Endothelial cell of umbilical vein (primary cell): ENCODE measurements around the gene SYT7.

Experiments
- POLR2AphosphoS5 ChIP-seq: IDR thresholded peaks from 2 replicates; pipeline ENCODE4 v1.6.1; 2012; ENCODE audit warnings: low read depth, mild to moderate bottlenecking, control low read depth, low read length, moderate library complexity; ENCODE audit not compliant: insufficient read depth
- TF ChIP-seq, protein P1 (sequence below), 2 donors: IDR thresholded peaks; 1 replicate in 1 of 2; 2 replicates in 1 of 2; pipeline ENCODE4 v1.5.1; 2011; ENCODE audit warnings: low read length in 2 of 2, mild to moderate bottlenecking in 2 of 2, moderate library complexity in 2 of 2, control low read depth in 1 of 2, inconsistent platforms in 1 of 2, low read depth in 1 of 2; ENCODE audit not compliant: insufficient read depth in 1 of 2; ENCODE audit errors: extremely low read depth in 1 of 2

GRCh38 chr11:61552108-61552635 is 28.7 kb downstream of the SYT7 start:
- TF ChIP-seq POLR2AphosphoS5: no peak
- TF ChIP-seq, protein P1, sequence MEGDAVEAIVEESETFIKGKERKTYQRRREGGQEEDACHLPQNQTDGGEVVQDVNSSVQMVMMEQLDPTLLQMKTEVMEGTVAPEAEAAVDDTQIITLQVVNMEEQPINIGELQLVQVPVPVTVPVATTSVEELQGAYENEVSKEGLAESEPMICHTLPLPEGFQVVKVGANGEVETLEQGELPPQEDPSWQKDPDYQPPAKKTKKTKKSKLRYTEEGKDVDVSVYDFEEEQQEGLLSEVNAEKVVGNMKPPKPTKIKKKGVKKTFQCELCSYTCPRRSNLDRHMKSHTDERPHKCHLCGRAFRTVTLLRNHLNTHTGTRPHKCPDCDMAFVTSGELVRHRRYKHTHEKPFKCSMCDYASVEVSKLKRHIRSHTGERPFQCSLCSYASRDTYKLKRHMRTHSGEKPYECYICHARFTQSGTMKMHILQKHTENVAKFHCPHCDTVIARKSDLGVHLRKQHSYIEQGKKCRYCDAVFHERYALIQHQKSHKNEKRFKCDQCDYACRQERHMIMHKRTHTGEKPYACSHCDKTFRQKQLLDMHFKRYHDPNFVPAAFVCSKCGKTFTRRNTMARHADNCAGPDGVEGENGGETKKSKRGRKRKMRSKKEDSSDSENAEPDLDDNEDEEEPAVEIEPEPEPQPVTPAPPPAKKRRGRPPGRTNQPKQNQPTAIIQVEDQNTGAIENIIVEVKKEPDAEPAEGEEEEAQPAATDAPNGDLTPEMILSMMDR (IDR thresholded peaks at IDR 0.05; ENCODE audit: extremely low read depth in 1 of 2, insufficient read depth in 1 of 2, low read depth in 1 of 2, low read length in 2 of 2): no peak
